Right lobe of liver (tissue), 4 donors: Measurements from ENCODE around the gene RAMP2.

Source experiments
- POLR2A ChIP-seq: fragments of 450-650 bp; IDR thresholded peaks from one replicate; pipeline ENCODE4 v1.6.1; 2017; ENCODE audit warnings: antibody characterized with exemption, mild to moderate bottlenecking
- TF ChIP-seq, protein P1 (sequence below), 4 donors: fragments of 200-600 bp in 3 of 4; fragments of 450-650 bp in 1 of 4; IDR thresholded peaks; one replicate each; pipeline versions ENCODE4 v1.5.1 to v1.8.0; 2016 to 2022; ENCODE audit warnings: antibody characterized with exemption in 4 of 4, mild to moderate bottlenecking in 2 of 4
- donor health status: DM: no; HTN: no; CAD: no.
- donor health status: DM: no; HTN: no; CAD: no.
- donor health status: DM: no; HTN: yes; CAD: no.

DNA sequence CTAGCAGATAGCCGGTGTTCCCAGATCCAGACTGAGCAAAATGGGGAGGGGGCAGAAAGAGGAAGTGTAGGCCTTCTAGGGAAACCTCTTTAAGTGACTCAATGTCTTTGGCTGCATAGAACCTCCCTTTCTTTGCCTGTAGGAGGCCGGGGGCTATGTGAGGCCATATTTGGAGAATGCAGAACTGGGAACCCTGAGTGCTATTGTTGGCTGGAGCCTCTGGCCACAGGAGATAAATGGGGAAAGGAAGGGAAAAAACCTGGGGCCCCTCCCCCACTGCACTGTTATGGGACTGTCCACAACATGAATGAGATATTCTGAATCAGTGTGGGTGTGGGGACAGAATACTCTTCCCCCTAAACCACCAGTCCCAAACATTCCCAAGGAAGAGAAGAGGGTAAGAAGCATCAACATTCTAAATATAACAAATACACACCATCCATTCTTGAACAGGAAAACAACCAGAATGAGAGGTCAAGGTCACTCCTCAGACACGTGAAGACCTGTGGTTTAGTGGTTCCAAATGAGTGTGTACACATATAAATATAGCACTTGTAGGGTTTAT is 14.6 kb downstream of the RAMP2 start:
- TF ChIP-seq, protein P1, sequence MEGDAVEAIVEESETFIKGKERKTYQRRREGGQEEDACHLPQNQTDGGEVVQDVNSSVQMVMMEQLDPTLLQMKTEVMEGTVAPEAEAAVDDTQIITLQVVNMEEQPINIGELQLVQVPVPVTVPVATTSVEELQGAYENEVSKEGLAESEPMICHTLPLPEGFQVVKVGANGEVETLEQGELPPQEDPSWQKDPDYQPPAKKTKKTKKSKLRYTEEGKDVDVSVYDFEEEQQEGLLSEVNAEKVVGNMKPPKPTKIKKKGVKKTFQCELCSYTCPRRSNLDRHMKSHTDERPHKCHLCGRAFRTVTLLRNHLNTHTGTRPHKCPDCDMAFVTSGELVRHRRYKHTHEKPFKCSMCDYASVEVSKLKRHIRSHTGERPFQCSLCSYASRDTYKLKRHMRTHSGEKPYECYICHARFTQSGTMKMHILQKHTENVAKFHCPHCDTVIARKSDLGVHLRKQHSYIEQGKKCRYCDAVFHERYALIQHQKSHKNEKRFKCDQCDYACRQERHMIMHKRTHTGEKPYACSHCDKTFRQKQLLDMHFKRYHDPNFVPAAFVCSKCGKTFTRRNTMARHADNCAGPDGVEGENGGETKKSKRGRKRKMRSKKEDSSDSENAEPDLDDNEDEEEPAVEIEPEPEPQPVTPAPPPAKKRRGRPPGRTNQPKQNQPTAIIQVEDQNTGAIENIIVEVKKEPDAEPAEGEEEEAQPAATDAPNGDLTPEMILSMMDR (IDR thresholded peaks at IDR 0.05) = no peak
- no peak for TF ChIP-seq POLR2A
